MCF 10A (cell line): ENCODE measurements around the gene DPP6. TPM values are rescaled to one million over a fixed set of nuclear protein-coding genes. Genes with fewer than 3 reads are reported as not detected.

Experiments
- BruUV-seq: library from RNA; stranded (reverse); fragments of 400-500 nt; replicated peaks from 2 replicates; lab custom pipeline; 2021; lab: Mats Ljungman, UMichigan
- CTCF ChIA-PET: fragments of 300-600 bp; sonication (Branson Sonifier 250); formaldehyde crosslinking; extraction: SDS; loops from one replicate; lab custom pipeline; 2021; ENCODE audit warnings: antibody characterized with exemption, inconsistent platforms; lab: Yijun Ruan, JAX
- POLR2A ChIA-PET: fragments of 300-600, 350-650 bp; sonication (Branson Sonifier 250); formaldehyde crosslinking; extraction: SDS; loops from one replicate; lab custom pipeline; 2020; ENCODE audit warnings: antibody characterized with exemption, inconsistent platforms; lab: Yijun Ruan, JAX
- DNase-seq: peaks from one replicate; pipeline ENCODE4 v3.0.0-alpha.2; 2018; ENCODE audit not compliant: unreplicated experiment
- H3K27ac Mint-ChIP-seq: one replicate; pipeline ENCODE4 v1.8.0; 2022; ENCODE audit warnings: mild to moderate bottlenecking, low read depth, mixed read lengths; ENCODE audit not compliant: unreplicated experiment
- H3K27me3 Mint-ChIP-seq: one replicate; pipeline ENCODE4 v1.8.0; 2022; ENCODE audit warnings: mixed read lengths; ENCODE audit not compliant: insufficient read depth, unreplicated experiment
- H3K36me3 Mint-ChIP-seq: one replicate; pipeline ENCODE4 v1.8.0; 2022; ENCODE audit warnings: mild to moderate bottlenecking, moderate library complexity, mixed read lengths; ENCODE audit not compliant: insufficient read depth, unreplicated experiment
- H3K4me1 Mint-ChIP-seq: one replicate; pipeline ENCODE4 v1.8.0; 2022; ENCODE audit warnings: mixed read lengths; ENCODE audit not compliant: insufficient read depth, unreplicated experiment
- H3K4me3 Mint-ChIP-seq: one replicate; pipeline ENCODE4 v1.8.0; 2022; ENCODE audit warnings: mild to moderate bottlenecking, moderate library complexity, mixed read lengths; ENCODE audit not compliant: unreplicated experiment
- H3K9me3 Mint-ChIP-seq: one replicate; pipeline ENCODE4 v1.8.0; 2022; ENCODE audit warnings: mixed read lengths; ENCODE audit not compliant: unreplicated experiment
- CTCF ChIP-seq: fragments of 200-600 bp; IDR thresholded peaks from one replicate; pipeline ENCODE4 v1.8.0; 2022; ENCODE audit warnings: antibody characterized with exemption, mild to moderate bottlenecking; ENCODE audit not compliant: unreplicated experiment
- intact Hi-C: fragments of 100-400 bp; cut with micrococcal nuclease; formaldehyde crosslinking; loops from 2 replicates; pipeline ENCODE4 v1.14.1; 2022
- total RNA-seq: library from RNA; stranded (reverse); gene quantifications from 2 replicates; pipeline ENCODE4 v1.2.3, GENCODE V29; 2022

Gene DPP6
- total RNA-seq, 1 experiment from 2014 or later: not detected

DNA sequence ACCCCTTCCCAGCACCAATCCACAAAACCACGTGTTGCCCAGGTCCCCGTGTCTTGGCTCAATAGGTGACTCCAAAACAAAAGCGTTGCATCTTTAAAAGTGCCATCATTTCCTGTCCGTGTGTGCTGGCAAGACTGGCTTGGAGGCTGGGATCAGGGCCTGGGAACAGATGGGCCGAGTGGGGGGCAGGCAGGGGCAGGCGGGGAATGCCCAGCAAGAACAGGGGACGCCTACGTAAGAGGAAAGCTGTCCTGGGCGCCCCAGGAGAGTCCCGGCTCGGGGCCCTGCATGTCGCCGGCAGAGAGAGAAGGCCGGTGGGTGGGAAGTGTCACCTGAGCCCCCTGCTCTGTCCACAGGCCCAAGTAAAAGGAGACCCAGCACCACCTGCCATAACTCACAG lies 864.2 kb downstream of the DPP6 start:
- ChIA-PET POLR2A (no interaction called here), CTCF (interaction anchor here (0.6 to 5.6 kb wide), 4 partner anchors 12 to 1430 kb away, joined by 3 to 42 read pairs (median 4); no protein-coding TSS in a partner anchor)
- H3K27me3 Mint-ChIP-seq: no peaks in the 10 kb centered on the region
- intact Hi-C loops: no loop called here
- no peak for TF ChIP-seq CTCF
- no peak for DNase-seq
- no peak overlapping the region for H3K4me3 Mint-ChIP-seq
- H3K27ac Mint-ChIP-seq: no peak overlapping the region
- peaks cover 3% of the 10 kb centered on the region for H3K9me3 Mint-ChIP-seq
- no TSS peak for BruUV-seq
- H3K4me1 Mint-ChIP-seq: peaks cover 6% of the 10 kb centered on the region
- peaks cover 6% of the 10 kb centered on the region for H3K36me3 Mint-ChIP-seq

GRCh38 chr7:154916856-154917807 lies 864.9 kb downstream of the DPP6 start:
- DNase-seq: no peak
- POLR2A ChIA-PET: no interaction called here
- Mint-ChIP-seq H3K9me3 (no peaks in the 10 kb centered on the region), H3K4me3 (no peak overlapping the region), H3K27ac (no peak overlapping the region), H3K4me1 (peaks cover 6% of the 10 kb centered on the region), H3K36me3 (peaks cover 6% of the 10 kb centered on the region), H3K27me3 (no peaks in the 10 kb centered on the region)
- intact Hi-C loops: no loop called here
- TF ChIP-seq CTCF: no peak
- BruUV-seq: no TSS peak
- CTCF ChIA-PET: interaction anchor here (0.6 to 5.6 kb wide), 3 partner anchors 11 to 849 kb away, joined by 3 to 42 read pairs (median 4); no protein-coding TSS in a partner anchor

DNA sequence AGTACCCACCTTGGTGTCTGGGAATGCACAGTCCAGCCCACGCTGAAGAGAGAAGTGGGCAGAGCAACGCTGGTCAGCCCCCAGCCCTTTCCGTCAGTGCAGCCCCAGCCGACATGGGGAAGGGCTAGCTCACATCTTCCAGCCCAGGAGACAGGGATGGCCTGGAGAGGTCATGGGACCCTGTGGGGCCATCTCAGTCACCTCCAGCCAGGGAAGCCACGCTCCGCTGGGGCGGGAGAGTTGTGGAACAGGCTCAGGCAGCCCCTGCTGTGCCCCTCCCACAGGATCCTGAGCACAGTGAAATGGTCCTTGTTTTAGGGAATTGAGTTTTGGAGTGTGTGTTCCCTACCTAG lies 865.6 kb downstream of the DPP6 start:
- Mint-ChIP-seq H3K27me3 (no peaks in the 10 kb centered on the region), H3K9me3 (no peaks in the 10 kb centered on the region), H3K36me3 (peaks cover 6% of the 10 kb centered on the region), H3K4me3 (no peak overlapping the region), H3K27ac (no peak overlapping the region), H3K4me1 (peaks cover 6% of the 10 kb centered on the region)
- no peak for DNase-seq
- POLR2A ChIA-PET: no interaction called here
- CTCF ChIA-PET: interaction anchor here (2.2 to 5.6 kb wide), 3 partner anchors 10 to 427 kb away, joined by 15 to 42 read pairs (median 17); no protein-coding TSS in a partner anchor
- BruUV-seq: no TSS peak
- TF ChIP-seq CTCF: no peak
- intact Hi-C loops: no loop called here

- Mint-ChIP-seq H3K27me3 (no peaks in the 10 kb centered on the region), H3K27ac (no peak overlapping the region), H3K4me1 (peaks cover 6% of the 10 kb centered on the region), H3K36me3 (peaks cover 6% of the 10 kb centered on the region), H3K4me3 (no peak overlapping the region), H3K9me3 (no peaks in the 10 kb centered on the region)
- no peak for DNase-seq
- no TSS peak for BruUV-seq
- no peak for TF ChIP-seq CTCF
- ChIA-PET POLR2A (no interaction called here), CTCF (interaction anchor here (0.6 to 2.9 kb wide), 3 partner anchors 9 to 426 kb away, joined by 3 to 17 read pairs (median 15); no protein-coding TSS in a partner anchor)
- intact Hi-C loops: no loop called here
These were observed 866.1 kb downstream of the DPP6 start for GRCh38 chr7:154918266-154918665.
